ENCODE results near the gene SH3PXD2A. TPM values are rescaled to one million over a fixed set of nuclear protein-coding genes. Genes with fewer than 3 reads are reported as not detected.

The SH3PXD2A gene
- total and polyA plus RNA-seq, 10 of the 15 experiments (the other 5 are each of a cell fraction or from before 2014, with no cell fraction given) = 0.63 to 14.0 (median 4.4) TPM

- CTCF ChIA-PET = no interaction called here
- 57% methylated on average over 7 of the region's 7 CpGs for WGBS (ENCODE audit: insufficient coverage, insufficient replicate concordance, low lambda C conversion rate, missing lambda C conversion rate)
- no peak overlapping the region for H3K9ac ChIP-seq (ENCODE audit: control insufficient read depth, insufficient read depth, low read length)
- ATAC-seq = no peak
- no peak overlapping the region for H2AFZ ChIP-seq (ENCODE audit: control insufficient read depth, low read depth, low read length)
- no peak overlapping the region for H3K4me2 ChIP-seq (ENCODE audit: control insufficient read depth, insufficient read depth)
- H3K4me1 ChIP-seq (ENCODE audit: control insufficient read depth, insufficient read depth, low read length) = peaks cover 11% of the 10 kb centered on the region
- no peak for DNase-seq (ENCODE audit: low read depth, low spot score)
- no peak overlapping the region for H3K27ac ChIP-seq (ENCODE audit: control insufficient read depth, insufficient read depth)
- POLR2A ChIA-PET = no interaction called here
- intact Hi-C loops (cut with micrococcal nuclease; ENCODE audit: unreplicated experiment) (no loop called here), in situ Hi-C loops (cut with MboI) (no loop called here)
- H3K36me3 ChIP-seq (ENCODE audit: control insufficient read depth in 2 of 2, insufficient read depth in 2 of 2, low read length in 1 of 2) = peaks cover 9 to 17% of the 10 kb centered on the region in 2 experiments; a peak in 3 of 4 replicates
- H4K20me1 ChIP-seq (ENCODE audit: control insufficient read depth, insufficient read depth) = no peaks in the 10 kb centered on the region
- TF ChIP-seq RAD21 (IDR thresholded peaks at IDR 0.05; ENCODE audit: insufficient read depth, low read depth, low read length) (no peak), NBN (IDR thresholded peaks at IDR 0.05) (no peak), MEF2A (IDR thresholded peaks at IDR 0.05; ENCODE audit: insufficient read depth, low read depth, low read length) (no peak), BHLHE40 (IDR thresholded peaks at IDR 0.05; ENCODE audit: borderline replicate concordance in 1 of 2, low read depth in 2 of 2, low read length in 1 of 2) (no peak)
- SMC1A ChIA-PET (ENCODE audit: uncharacterized antibody, unreplicated experiment) = no interaction called here
- no peaks in the 10 kb centered on the region for H3K27me3 ChIP-seq (replicated peaks in 1 of 2; ENCODE audit: control insufficient read depth in 2 of 2, insufficient read depth in 2 of 2, low read length in 1 of 2)
- no peak for FAIRE-seq
- no peaks in the 10 kb centered on the region; the same call in 1 of the 2 replicates for H3K79me2 ChIP-seq (ENCODE audit: control insufficient read depth, insufficient read depth, low read length)
- H3K9me3 ChIP-seq (replicated peaks; ENCODE audit: control insufficient read depth, insufficient read depth, low read length) = no peaks in the 10 kb centered on the region
- H3K4me3 ChIP-seq = no peak overlapping the region
- RAD21 ChIA-PET (ENCODE audit: unreplicated experiment) = no interaction called here
- BruUV-seq (replicated peaks) = no TSS peak
Observed at GRCh38 chr10:103632247-103632642, 223.1 kb downstream of the SH3PXD2A start.

GRCh38 chr10:103630156-103630555, 225.2 kb downstream of the SH3PXD2A start:
- Histone ChIP-seq H3K4me3 (no peak overlapping the region), H3K9ac (ENCODE audit: control insufficient read depth, insufficient read depth, low read length) (no peak overlapping the region), H3K4me1 (ENCODE audit: control insufficient read depth, insufficient read depth, low read length) (peaks cover 11% of the 10 kb centered on the region), H3K9me3 (replicated peaks; ENCODE audit: control insufficient read depth, insufficient read depth, low read length) (no peaks in the 10 kb centered on the region), H2AFZ (ENCODE audit: control insufficient read depth, low read depth, low read length) (no peak overlapping the region), H4K20me1 (ENCODE audit: control insufficient read depth, insufficient read depth) (no peaks in the 10 kb centered on the region), H3K27me3 (replicated peaks in 1 of 2; ENCODE audit: control insufficient read depth in 2 of 2, insufficient read depth in 2 of 2, low read length in 1 of 2) (no peaks in the 10 kb centered on the region), H3K36me3 (ENCODE audit: control insufficient read depth in 2 of 2, insufficient read depth in 2 of 2, low read length in 1 of 2) (peaks cover 18 to 19% of the 10 kb centered on the region in 2 experiments; a peak in 3 of 4 replicates), H3K27ac (ENCODE audit: control insufficient read depth, insufficient read depth) (no peak overlapping the region), H3K4me2 (ENCODE audit: control insufficient read depth, insufficient read depth) (no peak overlapping the region), H3K79me2 (ENCODE audit: control insufficient read depth, insufficient read depth, low read length) (no peaks in the 10 kb centered on the region; the same call in 1 of the 2 replicates)
- intact Hi-C loops (cut with micrococcal nuclease; ENCODE audit: unreplicated experiment) = no loop called here
- TF ChIP-seq SMAD5 (IDR thresholded peaks at IDR 0.05; ENCODE audit: low read depth) (no peak), CBX5 (IDR thresholded peaks at IDR 0.05; ENCODE audit: low read depth) (no peak), YBX1 (IDR thresholded peaks at IDR 0.05) (no peak), RELB (IDR thresholded peaks at IDR 0.05; ENCODE audit: low read depth) (no peak), BCL11A (IDR thresholded peaks at IDR 0.05; ENCODE audit: low read depth, low read length) (no peak), CBFB (IDR thresholded peaks at IDR 0.05; ENCODE audit: low read depth) (no peak), TAF1 (IDR thresholded peaks at IDR 0.05; ENCODE audit: borderline replicate concordance, low read depth, low read length) (no peak), ZNF622 (IDR thresholded peaks at IDR 0.05) (no peak), RELA (IDR thresholded peaks at IDR 0.05; ENCODE audit: borderline replicate concordance, partially characterized antibody) (no peak)
- POLR2A ChIA-PET = no interaction called here
- ATAC-seq (no peak), DNase-seq (ENCODE audit: low read depth, low spot score) (no peak), FAIRE-seq (no peak)
- no TSS peak for BruUV-seq (replicated peaks)
- in situ Hi-C loops (cut with MboI) = no loop called here
- SMC1A ChIA-PET (ENCODE audit: uncharacterized antibody, unreplicated experiment) = interaction anchor here (1.4 kb wide), 1 partner anchor 56 kb away, joined by 4 read pairs; no protein-coding TSS in a partner anchor
- WGBS (ENCODE audit: insufficient coverage, insufficient replicate concordance, low lambda C conversion rate, missing lambda C conversion rate) = 50% methylated on average over 1 of the region's 1 CpG
- RAD21 ChIA-PET (ENCODE audit: unreplicated experiment) = no interaction called here
- CTCF ChIA-PET = interaction anchor here (1.1 kb wide), 1 partner anchor 56 kb away, joined by 7 read pairs; no protein-coding TSS in a partner anchor

Data from GM12878 (cell line).